ENCODE measurements around the gene PCA3. TPM values are rescaled to one million over a fixed set of nuclear protein-coding genes. Genes with fewer than 3 reads are reported as not detected.

Gene PCA3
- total RNA-seq, 4 donors from 2014 or later, result 0.43 TPM; not detected in 3

- Histone ChIP-seq H3K9me3 (no peaks in the 10 kb centered on the region), H3K4me1 (no peaks in the 10 kb centered on the region), H3K4me3 (no peak overlapping the region), H3K36me3 (no peaks in the 10 kb centered on the region), H3K27ac (no peak overlapping the region), H3K27me3 (no peaks in the 10 kb centered on the region)
- DNase-seq, result no peak
- TF ChIP-seq POLR2A (IDR thresholded peaks at IDR 0.05), result no peak
- TF ChIP-seq, protein P1, sequence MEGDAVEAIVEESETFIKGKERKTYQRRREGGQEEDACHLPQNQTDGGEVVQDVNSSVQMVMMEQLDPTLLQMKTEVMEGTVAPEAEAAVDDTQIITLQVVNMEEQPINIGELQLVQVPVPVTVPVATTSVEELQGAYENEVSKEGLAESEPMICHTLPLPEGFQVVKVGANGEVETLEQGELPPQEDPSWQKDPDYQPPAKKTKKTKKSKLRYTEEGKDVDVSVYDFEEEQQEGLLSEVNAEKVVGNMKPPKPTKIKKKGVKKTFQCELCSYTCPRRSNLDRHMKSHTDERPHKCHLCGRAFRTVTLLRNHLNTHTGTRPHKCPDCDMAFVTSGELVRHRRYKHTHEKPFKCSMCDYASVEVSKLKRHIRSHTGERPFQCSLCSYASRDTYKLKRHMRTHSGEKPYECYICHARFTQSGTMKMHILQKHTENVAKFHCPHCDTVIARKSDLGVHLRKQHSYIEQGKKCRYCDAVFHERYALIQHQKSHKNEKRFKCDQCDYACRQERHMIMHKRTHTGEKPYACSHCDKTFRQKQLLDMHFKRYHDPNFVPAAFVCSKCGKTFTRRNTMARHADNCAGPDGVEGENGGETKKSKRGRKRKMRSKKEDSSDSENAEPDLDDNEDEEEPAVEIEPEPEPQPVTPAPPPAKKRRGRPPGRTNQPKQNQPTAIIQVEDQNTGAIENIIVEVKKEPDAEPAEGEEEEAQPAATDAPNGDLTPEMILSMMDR (IDR thresholded peaks at IDR 0.05), result no peak
- intact Hi-C loops (cut with DNase I; ENCODE audit: low total_unique reads), result no loop called here
These were observed 7.1 kb upstream of the PCA3 start for GRCh38 chr9:76756941-76757673.

DNA sequence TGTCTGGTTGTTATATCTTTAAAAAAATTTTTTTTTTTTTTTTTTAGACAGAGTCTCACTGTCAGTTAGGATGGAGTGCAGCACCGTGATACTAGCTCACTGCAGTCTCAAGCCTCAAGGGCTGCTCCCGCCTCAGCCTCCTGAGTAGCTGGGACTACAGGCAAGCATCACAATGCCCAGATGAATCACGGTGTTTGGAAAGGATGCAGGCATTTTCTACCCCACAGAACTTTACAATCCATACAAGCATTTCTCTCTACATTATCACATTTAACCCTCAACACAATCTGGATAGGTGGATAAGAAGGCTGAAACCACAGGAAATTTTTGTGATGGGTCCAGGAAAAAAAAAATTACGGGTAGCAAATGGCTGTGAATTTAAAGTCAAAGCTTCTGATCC, 5.8 kb upstream of the PCA3 start:
- DNase-seq, result no peak
- no peaks in the 10 kb centered on the region for H3K27me3 ChIP-seq
- no peak overlapping the region for H3K27ac ChIP-seq
- no peaks in the 10 kb centered on the region for H3K4me1 ChIP-seq
- no peaks in the 10 kb centered on the region for H3K9me3 ChIP-seq
- intact Hi-C loops (cut with DNase I; ENCODE audit: low total_unique reads), result no loop called here
- H3K36me3 ChIP-seq, result no peaks in the 10 kb centered on the region
- no peak overlapping the region for H3K4me3 ChIP-seq
- TF ChIP-seq POLR2A (IDR thresholded peaks at IDR 0.05), result no peak
- TF ChIP-seq, protein P1 (IDR thresholded peaks at IDR 0.05), result no peak

- intact Hi-C loops (cut with DNase I; ENCODE audit: low total_unique reads), result no loop called here
- TF ChIP-seq, protein P1 (IDR thresholded peaks at IDR 0.05), result no peak
- no peak for TF ChIP-seq POLR2A (IDR thresholded peaks at IDR 0.05)
- Histone ChIP-seq H3K9me3 (no peaks in the 10 kb centered on the region), H3K4me1 (no peaks in the 10 kb centered on the region), H3K4me3 (no peak overlapping the region), H3K36me3 (no peaks in the 10 kb centered on the region), H3K27ac (no peak overlapping the region), H3K27me3 (no peaks in the 10 kb centered on the region)
- no peak for DNase-seq
These were observed 4.5 kb upstream of the PCA3 start for GRCh38 chr9:76759732-76760131.

DNA sequence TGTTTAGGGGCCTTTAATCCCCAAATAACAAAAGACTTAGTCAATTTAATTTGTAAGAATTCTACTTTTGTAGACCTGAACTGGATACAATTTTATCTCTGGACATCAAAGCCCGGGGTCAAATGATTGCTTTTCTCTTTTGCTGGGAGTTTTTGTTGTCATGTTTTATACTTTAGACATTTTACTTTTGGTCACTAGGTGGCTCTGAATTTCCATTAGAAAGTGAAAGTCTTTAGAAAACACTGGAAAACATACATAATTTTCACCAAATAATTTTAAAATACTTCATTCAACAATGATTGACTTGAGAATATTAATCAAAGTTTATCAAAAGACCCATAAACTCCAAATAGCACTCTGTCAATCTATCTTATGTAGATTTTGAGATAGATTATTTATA, 2.8 kb upstream of the PCA3 start:
- no peak for DNase-seq

DNA sequence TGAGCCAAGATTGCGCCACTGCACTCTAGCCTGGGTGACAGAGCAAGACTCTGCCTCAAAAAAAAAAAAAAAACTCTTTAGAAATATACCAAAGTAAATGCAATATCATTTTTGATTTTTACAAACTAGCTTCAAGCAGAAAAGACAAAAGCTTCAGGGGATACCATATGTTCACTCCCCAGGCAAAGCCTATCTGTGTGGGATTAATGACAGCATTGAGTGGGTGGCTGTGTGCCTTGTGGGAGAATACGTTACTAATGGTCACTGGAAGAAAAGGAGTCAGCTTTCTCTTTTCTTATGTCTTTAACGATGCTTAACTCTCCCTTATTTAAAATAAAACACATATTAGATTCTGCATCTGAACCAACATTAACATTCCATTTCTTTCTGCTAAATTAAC, 1.9 kb downstream of the PCA3 start:
- intact Hi-C loops (cut with DNase I; ENCODE audit: low total_unique reads), result no loop called here
- TF ChIP-seq POLR2A (IDR thresholded peaks at IDR 0.05), result no peak
- TF ChIP-seq, protein P1 (IDR thresholded peaks at IDR 0.05), result no peak
- Histone ChIP-seq H3K36me3 (no peaks in the 10 kb centered on the region), H3K4me1 (no peaks in the 10 kb centered on the region), H3K27me3 (no peaks in the 10 kb centered on the region), H3K9me3 (no peaks in the 10 kb centered on the region), H3K4me3 (no peak overlapping the region), H3K27ac (no peak overlapping the region)
- no peak for DNase-seq

More for the DNA sequence above, 2.8 kb upstream of the PCA3 start:
- Histone ChIP-seq H3K9me3 (no peaks in the 10 kb centered on the region), H3K27me3 (no peaks in the 10 kb centered on the region), H3K27ac (no peak overlapping the region), H3K4me1 (no peaks in the 10 kb centered on the region), H3K4me3 (no peak overlapping the region), H3K36me3 (no peaks in the 10 kb centered on the region)
- intact Hi-C loops (cut with DNase I; ENCODE audit: low total_unique reads), result no loop called here
- TF ChIP-seq POLR2A (IDR thresholded peaks at IDR 0.05), result no peak
- TF ChIP-seq, protein P1 (IDR thresholded peaks at IDR 0.05), result peak in 2 of 4 experiments; percentile 15 to 23
